H9 (cell line): ENCODE measurements around the gene HHEX. TPM values are rescaled to one million over a fixed set of nuclear protein-coding genes. Genes with fewer than 3 reads are reported as not detected.

Source experiments
- DNase-seq: peaks from one replicate; pipeline ENCODE4 v3.0.0-alpha.2; 2017
- H2AFZ ChIP-seq: one replicate; pipeline ENCODE4 v1.6.1; 2013; ENCODE audit warnings: mild to moderate bottlenecking, low read length, control low read depth, moderate library complexity
- H2AK5ac ChIP-seq: 2 replicates; pipeline ENCODE4 v1.6.1; 2013; ENCODE audit warnings: low read length, control low read depth, mixed read lengths; ENCODE audit not compliant: insufficient read length
- H2BK120ac ChIP-seq: one replicate; pipeline ENCODE4 v1.6.1; 2013; ENCODE audit warnings: low read depth, mild to moderate bottlenecking, low read length, control low read depth, inconsistent platforms; ENCODE audit not compliant: poor library complexity, severe bottlenecking
- H2BK12ac ChIP-seq: 2 replicates; pipeline ENCODE4 v1.6.1; 2013; ENCODE audit warnings: low read length, control low read depth, mixed read lengths, low read depth; ENCODE audit not compliant: insufficient read length
- H2BK15ac ChIP-seq: 2 replicates; pipeline ENCODE4 v1.6.1; 2013; ENCODE audit warnings: low read depth, low read length, control low read depth
- H2BK20ac ChIP-seq: one replicate; pipeline ENCODE4 v1.6.1; 2013; ENCODE audit warnings: low read depth, mild to moderate bottlenecking, low read length, control low read depth, inconsistent platforms; ENCODE audit not compliant: poor library complexity, severe bottlenecking
- H2BK5ac ChIP-seq: 2 replicates; pipeline ENCODE4 v1.6.1; 2013; ENCODE audit warnings: low read length, control low read depth, mixed read lengths; ENCODE audit not compliant: insufficient read length
- H3K14ac ChIP-seq: 2 replicates; pipeline ENCODE4 v1.6.1; 2013; ENCODE audit warnings: low read length, control low read depth; ENCODE audit not compliant: insufficient read depth
- H3K18ac ChIP-seq: 2 replicates; pipeline ENCODE4 v1.6.1; 2013; ENCODE audit warnings: low read depth, mild to moderate bottlenecking, mixed read lengths, low read length, control low read depth; ENCODE audit not compliant: insufficient read length
- H3K23ac ChIP-seq: 2 replicates; pipeline ENCODE4 v1.6.1; 2013; ENCODE audit warnings: low read length, control low read depth, mixed read lengths, low read depth; ENCODE audit not compliant: insufficient read length
- H3K23me2 ChIP-seq: 2 replicates; pipeline ENCODE4 v1.6.1; 2013; ENCODE audit warnings: low read depth, mild to moderate bottlenecking, mixed read lengths, low read length, control low read depth; ENCODE audit not compliant: insufficient read length, poor library complexity, severe bottlenecking
- H3K27ac ChIP-seq: 2 replicates; pipeline ENCODE4 v1.5.1; 2013; ENCODE audit warnings: low read length, control low read depth, mixed read lengths, low read depth; ENCODE audit not compliant: insufficient read length
- H3K27me3 ChIP-seq: 2 replicates; pipeline ENCODE4 v1.6.1; 2013; ENCODE audit warnings: low read length, control low read depth, inconsistent platforms; ENCODE audit not compliant: insufficient read depth
- H3K4ac ChIP-seq: 2 replicates; pipeline ENCODE4 v1.6.1; 2013; ENCODE audit warnings: low read depth, mild to moderate bottlenecking, control low read depth, inconsistent platforms, low read length, moderate library complexity
- H3K4me1 ChIP-seq: 2 replicates; pipeline ENCODE4 v1.6.1; 2013; ENCODE audit warnings: low read length, control low read depth, inconsistent platforms; ENCODE audit not compliant: insufficient read depth
- H3K4me2 ChIP-seq: 2 replicates; pipeline ENCODE4 v1.6.1; 2013; ENCODE audit warnings: low read length, control low read depth, mixed read lengths; ENCODE audit not compliant: insufficient read length, insufficient read depth
- H3K56ac ChIP-seq: 2 replicates; pipeline ENCODE4 v1.6.1; 2013; ENCODE audit warnings: low read depth, mild to moderate bottlenecking, mixed read lengths, low read length, control low read depth; ENCODE audit not compliant: insufficient read length
- H3K79me1 ChIP-seq: 2 replicates; pipeline ENCODE4 v1.6.1; 2013; ENCODE audit warnings: low read depth, mild to moderate bottlenecking, moderate library complexity, low read length, control low read depth, inconsistent platforms; ENCODE audit not compliant: insufficient read depth, poor library complexity, severe bottlenecking
- H3K79me2 ChIP-seq: 2 replicates; pipeline ENCODE4 v1.6.1; 2013; ENCODE audit warnings: low read length, control low read depth, inconsistent platforms; ENCODE audit not compliant: insufficient read depth
- H3K9ac ChIP-seq: 2 replicates; pipeline ENCODE4 v1.6.1; 2013; ENCODE audit warnings: low read length, control low read depth, mixed read lengths; ENCODE audit not compliant: insufficient read length; ENCODE audit errors: extremely low read depth
- H3K9me3 ChIP-seq: one replicate; pipeline ENCODE4 v1.6.1; 2013; ENCODE audit warnings: low read depth, low read length, inconsistent platforms; ENCODE audit not compliant: control insufficient read depth
- H3T11ph ChIP-seq: one replicate; pipeline ENCODE4 v1.6.1; 2013; ENCODE audit warnings: mild to moderate bottlenecking, low read length, control low read depth, inconsistent platforms
- H4K20me1 ChIP-seq: one replicate; pipeline ENCODE4 v1.6.1; 2013; ENCODE audit not compliant: control insufficient read depth, insufficient read length, insufficient read depth
- H4K5ac ChIP-seq: 2 replicates; pipeline ENCODE4 v1.6.1; 2013; ENCODE audit warnings: low read depth, mild to moderate bottlenecking, mixed read lengths, low read length, control low read depth; ENCODE audit not compliant: insufficient read length
- H4K8ac ChIP-seq: replicated peaks from 2 replicates; pipeline ENCODE4 v1.6.1; 2013; ENCODE audit warnings: low read length, control low read depth, mixed read lengths, low read depth; ENCODE audit not compliant: insufficient read length
- H4K91ac ChIP-seq: 2 replicates; pipeline ENCODE4 v1.6.1; 2013; ENCODE audit warnings: low read depth, mild to moderate bottlenecking, moderate library complexity, mixed read lengths, low read length, control low read depth; ENCODE audit not compliant: insufficient read length
- H3K27ac Mint-ChIP-seq, 3 experiments: 2 replicates in 2 of 3; 3 replicates in 1 of 3; pipeline ENCODE4 v1.8.0; 2020 to 2021; ENCODE audit warnings: mixed read lengths in 3 of 3, mild to moderate bottlenecking in 1 of 3, moderate library complexity in 1 of 3
- H3K27me3 Mint-ChIP-seq: 2 replicates; pipeline ENCODE4 v1.8.0; 2021; ENCODE audit warnings: low read depth, mild to moderate bottlenecking, moderate library complexity, mixed read lengths
- H3K36me3 Mint-ChIP-seq, 3 experiments: 2 replicates in 2 of 3; 3 replicates in 1 of 3; pipeline ENCODE4 v1.8.0; 2020 to 2021; ENCODE audit warnings: low read depth in 3 of 3, mixed read lengths in 3 of 3; ENCODE audit not compliant: insufficient read depth in 1 of 3
- H3K4me1 Mint-ChIP-seq, 2 experiments: 2 replicates each; pipeline ENCODE4 v1.8.0; 2020; ENCODE audit warnings: mixed read lengths in 2 of 2
- H3K4me3 Mint-ChIP-seq, 2 experiments: 2 replicates in 1 of 2; 3 replicates in 1 of 2; pipeline ENCODE4 v1.8.0; 2020 to 2021; ENCODE audit warnings: mild to moderate bottlenecking in 2 of 2, mixed read lengths in 2 of 2, moderate library complexity in 1 of 2
- H3K9me3 Mint-ChIP-seq, 2 experiments: 2 replicates in 1 of 2; 3 replicates in 1 of 2; pipeline ENCODE4 v1.8.0; 2020; ENCODE audit warnings: mild to moderate bottlenecking in 2 of 2, mixed read lengths in 2 of 2, moderate library complexity in 1 of 2
- CTCF ChIP-seq: fragments of 200-600 bp; sonication (generic); conservative IDR thresholded peaks from 3 replicates; pipeline ENCODE4 v1.8.0; 2021; ENCODE audit warnings: antibody characterized with exemption, mild to moderate bottlenecking
- WGBS: extraction: QIAGEN DNeasy Blood & Tissue Kit; methylation state at CpG from one replicate; pipeline ENCODE4 v1.1.7; 2013; ENCODE audit warnings: missing lambda C conversion rate, low lambda C conversion rate, mixed read lengths; ENCODE audit not compliant: insufficient read length; ENCODE audit errors: extremely low coverage; 5-methylcytosine and 5-hydroxymethylcytosine counted together
- total RNA-seq: library from RNA; stranded (reverse); gene quantifications from 2 replicates; pipeline ENCODE4 v1.2.1, GENCODE V29; 2021

The HHEX gene
- total RNA-seq, 1 experiment from 2014 or later = 2.2 TPM

- no peaks in the 10 kb centered on the region for H4K20me1 ChIP-seq
- DNase-seq = peak; percentile 71
- Mint-ChIP-seq H3K36me3 (no peaks in the 10 kb centered on the region), H3K4me3 (peak overlapping the region; percentile 76 to 78), H3K4me1 (peaks cover 17 to 23% of the 10 kb centered on the region in 2 experiments), H3K27me3 (peaks cover 84% of the 10 kb centered on the region), H3K27ac (peak overlapping the region in 1 of 3 experiments; percentile 67; a peak in 2 of 7 replicates), H3K9me3 (no peaks in the 10 kb centered on the region; a peak in 2 of 5 replicates)
- H4K91ac ChIP-seq = no peak overlapping the region
- no peaks in the 10 kb centered on the region for H3K4me1 ChIP-seq
- H2BK12ac ChIP-seq = no peak overlapping the region
- H3K23me2 ChIP-seq = peaks cover 11% of the 10 kb centered on the region
- H2BK5ac ChIP-seq = no peak overlapping the region
- H3K56ac ChIP-seq = no peak overlapping the region
- H3T11ph ChIP-seq = no peak overlapping the region
- no peak for TF ChIP-seq CTCF
- H3K18ac ChIP-seq = no peak overlapping the region
- no peak overlapping the region for H2BK120ac ChIP-seq
- no peak overlapping the region for H3K4ac ChIP-seq
- no peak overlapping the region for H3K14ac ChIP-seq
- no peaks in the 10 kb centered on the region for H3K79me1 ChIP-seq
- no peak overlapping the region for H2BK15ac ChIP-seq
- no peak overlapping the region for H3K27ac ChIP-seq
- H2AK5ac ChIP-seq = no peak overlapping the region
- H3K9ac ChIP-seq = no peak overlapping the region
- no peak overlapping the region for H4K8ac ChIP-seq
- H3K27me3 ChIP-seq = peaks cover 26% of the 10 kb centered on the region
- H2AFZ ChIP-seq = no peak overlapping the region
- WGBS = no CpG with 5 or more reads among the region's 32 CpGs
- no peaks in the 10 kb centered on the region for H3K9me3 ChIP-seq
- no peak overlapping the region for H2BK20ac ChIP-seq
- no peak overlapping the region for H4K5ac ChIP-seq
- no peaks in the 10 kb centered on the region for H3K79me2 ChIP-seq
- peak overlapping the region; percentile 58 for H3K4me2 ChIP-seq
- H3K23ac ChIP-seq = no peak overlapping the region
Observed at GRCh38 chr10:92699518-92700381, 10.0 kb downstream of the HHEX start.
